Frontal cortex (tissue), 4 donors: ENCODE measurements around the gene CUTA. TPM values are rescaled to one million over a fixed set of nuclear protein-coding genes. Genes with fewer than 3 reads are reported as not detected.
A peak's percentile ranks its signal among the peaks of the same experiment; 100 is the strongest.

ENCODE experiments used
- DNase-seq, 2 donors: peaks; one replicate each; pipeline ENCODE4 v3.0.0; 2012; ENCODE audit warnings: low spot score in 2 of 2
- FAIRE-seq: peaks from 2 replicates; lab custom pipeline; 2012; peaks lifted over from hg19 to GRCh38; lab: Jason Lieb, UNC
- total RNA-seq: library from RNA; depleted of rRNA; stranded (reverse); fragments of >200 nt; gene quantifications from one replicate; pipeline ENCODE4 v1.2.3, GENCODE V29; 2014
- donor health status: control.
- donor health status: control.
- donor health status: control.

The CUTA gene, protein sequence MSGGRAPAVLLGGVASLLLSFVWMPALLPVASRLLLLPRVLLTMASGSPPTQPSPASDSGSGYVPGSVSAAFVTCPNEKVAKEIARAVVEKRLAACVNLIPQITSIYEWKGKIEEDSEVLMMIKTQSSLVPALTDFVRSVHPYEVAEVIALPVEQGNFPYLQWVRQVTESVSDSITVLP
- total RNA-seq: 84.8 TPM

DNA sequence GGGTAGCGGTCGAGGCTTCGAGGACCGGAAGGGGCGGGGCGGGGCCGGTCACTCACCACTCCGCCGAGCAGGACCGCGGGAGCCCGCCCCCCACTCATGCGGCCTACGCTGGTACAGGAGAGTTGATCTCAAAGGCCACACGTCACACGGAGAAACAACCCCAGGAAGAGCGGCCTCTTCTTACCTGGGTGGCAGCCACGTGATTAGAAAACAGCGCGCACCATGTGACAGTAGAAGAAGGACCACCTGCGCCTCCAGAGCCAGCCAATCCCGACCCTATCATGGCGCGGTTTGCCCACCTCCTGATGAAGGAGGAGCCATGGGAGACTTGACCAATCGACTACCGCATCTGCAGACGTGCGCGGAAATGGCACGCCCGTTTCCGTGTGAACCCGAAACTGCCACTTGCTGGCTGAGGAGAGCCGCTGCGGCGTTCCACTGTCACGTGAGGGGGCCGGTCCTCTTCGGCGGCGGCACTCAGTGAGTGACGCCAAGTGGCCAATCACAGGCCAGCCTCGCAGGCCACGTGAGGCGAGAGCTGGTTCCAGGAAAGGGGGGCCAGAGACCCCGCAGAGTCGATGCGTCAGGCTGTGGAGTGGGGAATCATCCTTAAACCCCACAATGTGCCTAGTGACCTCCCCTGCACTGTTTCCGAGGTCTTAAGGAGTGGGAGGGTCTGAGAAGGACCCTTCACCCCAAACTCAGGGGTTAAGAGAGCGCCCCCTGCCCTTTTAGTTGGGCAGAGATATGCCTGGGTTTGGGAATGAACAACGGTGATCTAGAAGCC lies at the start of gene CUTA:
Gene CUTA, minus strand, starts transcription at position 205 of the 787 bp plus-strand sequence. Its CDS starts 107 bp downstream, at position 98.
- FAIRE-seq (peak; percentile 93), DNase-seq (peak; percentile 97)

- no peak for DNase-seq
- FAIRE-seq: no peak
These were observed 49.2 kb upstream of the CUTA start for GRCh38 chr6:33467091-33467490.

- no peak for FAIRE-seq
- DNase-seq: no peak
These were observed 48.3 kb upstream of the CUTA start for GRCh38 chr6:33466075-33466735.

DNA sequence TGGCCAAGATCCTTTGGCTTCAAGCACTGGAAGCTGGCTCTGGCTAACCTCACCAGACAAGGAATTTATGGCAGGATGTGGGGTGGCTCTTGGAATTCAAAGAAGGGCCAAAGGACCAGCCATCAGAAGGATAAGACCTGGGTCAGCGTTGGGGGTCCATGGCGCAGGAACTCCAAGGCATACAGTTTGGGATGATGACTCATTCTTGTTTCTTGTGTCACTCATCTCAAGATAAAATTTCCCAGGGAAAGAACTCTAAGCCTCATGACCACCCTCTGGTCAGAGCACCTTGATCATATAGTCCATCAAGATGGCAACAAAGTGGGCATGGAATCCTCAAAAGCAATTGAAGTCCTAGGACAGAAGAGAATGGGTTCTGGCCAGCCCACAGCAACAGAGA lies 41.3 kb upstream of the CUTA start:
- FAIRE-seq (no peak), DNase-seq (no peak)

DNA sequence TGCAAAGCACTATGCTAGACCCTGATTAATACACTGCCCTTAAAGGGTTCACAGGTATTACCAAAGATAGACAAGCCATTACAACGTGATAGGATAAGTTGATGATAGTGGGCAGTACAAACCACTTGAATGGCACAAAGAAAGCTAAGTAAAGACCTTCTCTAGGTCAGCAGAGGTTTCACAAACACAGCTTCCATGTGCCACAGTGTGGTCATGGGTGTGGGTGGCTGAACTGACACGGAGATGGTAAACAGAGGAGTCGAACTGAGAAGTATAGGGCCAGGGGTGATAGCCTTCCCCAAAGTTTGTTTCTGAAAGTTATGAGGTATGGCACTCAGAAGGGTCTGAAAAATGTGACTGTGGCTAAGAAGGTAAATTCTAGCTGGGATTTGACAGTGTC lies 40.8 kb upstream of the CUTA start:
- no peak for FAIRE-seq
- no peak for DNase-seq

- DNase-seq: no peak
- FAIRE-seq: no peak
These were observed 38.2 kb upstream of the CUTA start for GRCh38 chr6:33456156-33456555.

DNA sequence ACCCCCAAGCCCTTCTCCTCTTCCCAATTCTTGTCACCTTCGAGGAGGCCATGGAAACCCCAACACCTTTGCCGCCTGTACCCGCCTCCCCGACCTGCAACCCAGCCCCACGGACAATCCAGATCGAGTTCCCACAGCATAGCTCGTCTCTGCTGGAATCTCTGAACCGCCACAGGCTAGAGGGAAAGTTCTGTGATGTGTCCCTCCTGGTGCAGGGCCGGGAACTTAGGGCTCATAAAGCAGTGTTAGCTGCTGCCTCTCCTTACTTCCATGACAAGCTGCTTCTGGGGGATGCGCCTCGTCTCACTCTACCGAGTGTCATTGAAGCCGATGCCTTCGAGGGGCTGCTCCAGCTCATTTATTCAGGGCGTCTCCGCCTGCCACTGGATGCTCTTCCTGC lies 37.1 kb upstream of the CUTA start:
- FAIRE-seq (no peak), DNase-seq (no peak)

- FAIRE-seq (peak; percentile 88), DNase-seq (peak; percentile 98 to 99)
These were observed 36.4 kb upstream of the CUTA start, which contains the start of gene ZBTB9 for GRCh38 chr6:33454009-33454946. Gene ZBTB9, plus strand, starts transcription at chr6:33454576. Its CDS starts 525 bp downstream, at chr6:33455101.

DNA sequence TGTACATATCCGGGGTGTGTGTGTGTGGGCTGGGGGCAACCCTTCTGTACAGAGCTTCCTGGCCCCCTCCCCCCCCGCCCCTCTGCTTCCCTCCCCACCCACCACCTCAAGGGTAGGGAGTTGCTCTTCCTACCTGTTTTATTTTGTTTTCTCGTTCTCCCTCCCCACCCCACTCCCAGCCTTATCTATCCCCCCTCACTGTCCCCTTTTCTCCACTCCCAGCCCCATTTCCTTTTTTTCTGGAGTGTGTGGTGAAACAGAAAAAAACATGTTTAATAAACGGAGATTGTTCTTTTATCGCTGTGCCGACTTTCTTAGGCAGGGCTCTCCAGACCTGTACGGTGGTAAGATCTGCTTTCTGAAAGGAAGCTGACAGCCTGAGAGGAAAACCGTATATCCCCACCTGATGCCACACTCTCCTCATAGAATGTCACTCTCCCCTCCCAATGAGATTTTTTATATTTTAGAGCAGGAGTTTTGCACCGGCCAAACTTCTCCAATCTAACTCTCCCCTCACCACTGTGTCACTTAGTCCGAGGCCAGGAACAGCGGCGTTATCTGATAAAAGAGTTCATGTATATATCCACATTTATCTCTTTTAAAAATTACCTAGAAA lies 35.6 kb upstream of the CUTA start:
- FAIRE-seq (no peak), DNase-seq (peak; percentile 35 to 36)

GRCh38 chr6:33452496-33452895 lies 34.6 kb upstream of the CUTA start:
- no peak for FAIRE-seq
- peak; percentile 18 to 22 for DNase-seq

GRCh38 chr6:33451606-33452005 lies 33.7 kb upstream of the CUTA start:
- FAIRE-seq: no peak

GRCh38 chr6:33450434-33450833 lies 32.5 kb upstream of the CUTA start:
- DNase-seq (peak in 1 of 2 donors; percentile 7), FAIRE-seq (no peak)

More at GRCh38 chr6:33451606-33452005, 33.7 kb upstream of the CUTA start:
- no peak for DNase-seq

- no peak for FAIRE-seq
- no peak for DNase-seq
These were observed 28.4 kb upstream of the CUTA start for GRCh38 chr6:33446356-33446755.

DNA sequence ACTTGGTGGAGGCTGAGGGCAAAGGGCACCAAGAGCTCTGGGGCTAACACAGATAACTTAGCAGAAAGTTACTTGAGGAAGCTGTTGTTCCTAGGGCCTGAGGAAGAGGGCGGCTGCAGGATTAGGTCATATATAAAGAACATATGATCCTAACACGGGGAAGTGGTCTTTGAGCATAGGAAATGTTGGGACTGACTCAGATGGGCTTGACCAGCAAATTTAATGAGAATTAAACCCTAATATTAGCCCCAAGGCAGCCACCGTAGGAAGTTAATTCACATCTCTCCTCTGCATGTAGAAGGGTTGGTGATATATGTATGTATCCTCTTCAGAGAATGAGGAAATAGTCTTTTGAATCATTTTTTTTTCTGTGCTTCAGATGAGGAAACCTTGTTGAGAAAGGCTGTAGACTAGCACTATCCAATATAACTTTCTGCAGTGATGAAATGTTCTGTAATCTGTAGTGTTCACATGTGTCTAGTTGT lies 27.3 kb upstream of the CUTA start:
- DNase-seq (no peak), FAIRE-seq (no peak)

GRCh38 chr6:33443619-33444504 lies 26.0 kb upstream of the CUTA start:
- FAIRE-seq (no peak), DNase-seq (peak in 1 of 2 donors; percentile 8)

- DNase-seq: peak in 1 of 2 donors; percentile 14
- FAIRE-seq: no peak
These were observed 25.1 kb upstream of the CUTA start for GRCh38 chr6:33443025-33443424.

DNA sequence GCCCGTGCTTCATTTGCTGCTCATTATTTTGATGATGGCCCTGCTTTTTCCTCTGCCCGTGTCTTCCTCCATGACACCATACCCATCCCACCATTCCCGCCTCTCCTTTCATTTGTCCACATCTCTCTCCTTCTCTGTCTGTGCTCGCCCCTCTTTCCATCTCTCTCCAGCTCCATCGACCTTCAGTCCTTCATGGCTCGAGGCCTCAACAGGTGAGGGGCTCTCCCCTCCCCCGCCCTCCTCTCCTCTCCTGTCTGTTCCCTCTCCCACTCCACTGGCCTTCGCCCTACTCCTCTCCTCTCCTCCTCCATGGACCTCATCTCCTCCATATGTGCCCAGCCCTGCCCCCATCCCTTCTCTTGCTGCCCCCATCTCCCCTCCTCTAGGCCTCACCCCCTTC lies 24.4 kb upstream of the CUTA start:
- peak in 1 of 2 donors; percentile 8 for DNase-seq
- FAIRE-seq: no peak

GRCh38 chr6:33441457-33441856 lies 23.6 kb upstream of the CUTA start:
- FAIRE-seq (no peak), DNase-seq (no peak)
